NCI-H82 (cell line): ENCODE results near the gene AGAP6.
"Not testable (repeated sequence)": the region's sequence is repeated elsewhere in the genome, so short reads cannot be mapped to it uniquely, and the experiment has no call there.

Experiments used
- DNase-seq: peaks from one replicate; lab custom pipeline; 2025; lab: John Stamatoyannopoulos, UW

Gene AGAP6

DNA sequence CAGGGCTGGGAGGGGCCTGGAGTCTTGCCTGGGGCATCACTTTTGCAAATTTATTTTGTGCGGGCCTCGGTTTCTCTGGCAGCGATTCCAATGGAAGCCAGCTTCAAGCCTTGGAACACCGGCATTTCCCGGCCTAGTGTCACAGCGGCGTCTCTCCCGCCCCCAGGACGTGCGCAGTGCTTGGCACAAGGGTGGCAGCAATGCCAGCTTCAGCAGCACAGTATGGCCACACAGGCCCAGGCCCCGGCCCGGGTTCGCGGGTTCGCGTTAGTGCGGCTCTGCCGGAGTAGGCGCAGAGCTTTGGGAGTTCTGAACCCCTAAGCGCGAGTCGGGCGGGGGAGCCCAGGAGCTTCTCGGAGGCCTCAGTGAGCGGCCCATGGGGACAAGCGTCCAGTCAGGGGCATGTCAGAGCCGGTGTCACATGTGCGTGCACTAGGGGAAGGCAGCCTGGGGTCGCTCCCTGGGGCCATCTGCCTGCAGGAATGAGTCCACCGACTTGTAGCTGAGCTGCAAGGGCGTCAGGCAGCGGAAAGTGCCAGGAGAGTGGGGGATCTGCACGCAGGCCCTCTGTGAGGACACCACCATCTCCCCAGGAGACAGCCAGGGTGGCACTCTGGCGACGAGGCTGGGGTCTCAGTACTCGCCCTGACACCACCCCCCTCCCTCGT, 36.6 kb downstream of the AGAP6 start:
- DNase-seq = not testable (repeated sequence)

DNA sequence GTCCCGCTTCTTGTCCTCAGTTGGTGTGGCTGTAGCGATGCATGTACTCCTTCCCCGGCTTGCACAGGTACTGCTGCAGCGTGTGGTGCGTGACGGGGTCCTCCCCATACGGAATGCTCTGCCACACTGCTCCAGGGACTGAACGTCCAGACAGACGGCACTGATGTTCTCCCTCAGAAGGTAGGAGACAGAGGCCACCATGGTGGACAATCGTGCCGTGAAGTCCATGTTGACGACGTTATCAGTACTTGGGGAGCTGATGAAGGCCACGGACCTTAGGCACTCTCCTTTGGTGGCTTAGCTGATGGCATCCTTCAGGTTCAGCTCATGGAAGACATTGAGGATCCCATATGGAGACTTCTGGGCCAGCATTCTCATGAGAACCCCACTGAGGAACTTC, 37.4 kb downstream of the AGAP6 start:
- DNase-seq = no peak

DNA sequence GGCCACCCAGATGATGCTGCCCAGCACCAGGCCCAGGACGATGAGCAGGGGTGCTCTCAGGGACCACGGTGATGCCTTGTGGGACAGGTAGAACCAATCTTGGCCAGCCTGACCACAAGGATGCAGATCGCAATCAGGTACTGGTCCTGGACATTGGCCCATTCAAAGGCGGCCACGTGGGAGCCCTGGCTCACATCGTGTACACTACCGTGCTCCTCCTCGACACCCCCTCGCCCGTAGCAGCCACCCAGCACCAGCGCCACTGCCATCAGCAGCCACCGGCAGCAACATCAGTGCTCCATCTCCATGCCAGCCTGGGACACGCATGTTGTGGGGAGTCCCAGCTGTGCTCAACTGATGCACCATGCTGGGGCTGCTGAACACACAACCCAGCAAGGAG, 39.0 kb downstream of the AGAP6 start:
- no peak for DNase-seq

DNA sequence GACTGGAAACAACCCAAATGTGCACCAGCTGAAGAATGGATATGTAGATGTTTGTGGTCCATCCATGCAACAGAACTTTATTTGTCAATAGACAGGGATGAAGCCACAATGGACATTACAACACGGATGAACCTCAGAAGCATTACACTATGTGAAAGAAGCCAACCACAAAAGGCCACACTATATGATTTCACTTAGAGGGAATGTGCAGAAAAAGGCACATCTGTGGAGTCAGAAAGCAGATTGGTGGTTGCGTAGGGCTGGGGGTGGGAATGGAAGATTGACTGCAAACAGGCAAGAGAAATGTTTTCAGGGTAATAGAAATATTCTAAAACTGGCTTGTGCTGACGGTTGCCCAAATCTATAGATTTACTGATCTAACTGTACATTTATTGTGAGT, 45.3 kb downstream of the AGAP6 start:
- DNase-seq = no peak

DNA sequence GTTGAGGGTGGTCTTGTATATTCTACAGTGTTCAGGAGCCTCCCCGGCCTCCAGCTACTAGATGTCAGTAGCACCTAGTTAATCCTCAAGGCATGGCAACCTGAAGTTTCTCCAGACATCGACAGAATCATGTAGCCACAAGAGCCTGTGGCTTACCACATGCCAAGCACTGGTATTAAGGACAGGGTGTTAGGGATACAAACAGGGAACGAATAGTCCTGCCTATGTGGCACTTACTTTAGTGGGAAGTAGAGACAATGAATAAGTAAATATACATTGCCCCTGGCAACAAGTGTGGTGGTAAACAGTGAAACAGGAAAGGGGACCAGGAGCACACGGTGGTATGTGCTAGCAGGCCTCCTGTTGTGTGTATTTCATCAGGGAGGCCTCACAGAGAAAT, 47.1 kb downstream of the AGAP6 start:
- not testable (repeated sequence) for DNase-seq

DNA sequence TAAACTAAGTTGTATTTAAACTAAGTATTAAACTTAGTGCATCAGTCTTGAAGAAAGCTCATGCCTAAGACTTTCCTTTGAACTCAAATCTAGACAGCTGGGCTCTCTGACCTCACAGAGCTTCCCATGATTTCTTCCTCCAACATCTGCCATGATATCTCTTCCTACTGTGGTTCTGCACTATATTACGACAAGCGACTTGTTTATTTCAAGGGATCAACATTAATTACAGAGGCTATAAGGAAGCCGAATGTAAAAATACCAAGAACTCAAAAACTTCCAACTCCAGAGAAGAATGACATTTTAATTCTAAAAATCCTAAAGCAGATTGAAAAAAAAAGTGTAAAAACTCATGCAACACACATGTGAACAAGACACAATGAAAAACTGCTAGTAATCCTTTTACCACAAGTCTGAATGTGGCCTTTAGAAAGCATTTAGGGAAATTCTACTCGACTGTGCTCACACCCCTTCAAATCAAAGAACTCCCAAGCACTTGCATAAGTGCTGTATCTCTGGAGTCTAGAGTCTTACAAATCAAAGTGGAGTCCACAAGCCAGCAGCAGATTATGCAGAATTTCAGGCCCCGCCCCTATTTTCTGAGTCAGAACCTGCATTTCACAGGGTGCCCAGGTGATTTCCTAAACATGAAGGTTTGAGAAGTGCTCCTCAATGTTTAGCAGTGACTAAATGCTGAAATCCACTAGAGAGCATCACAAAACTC, 56.9 kb downstream of the AGAP6 start:
- DNase-seq = no peak

DNA sequence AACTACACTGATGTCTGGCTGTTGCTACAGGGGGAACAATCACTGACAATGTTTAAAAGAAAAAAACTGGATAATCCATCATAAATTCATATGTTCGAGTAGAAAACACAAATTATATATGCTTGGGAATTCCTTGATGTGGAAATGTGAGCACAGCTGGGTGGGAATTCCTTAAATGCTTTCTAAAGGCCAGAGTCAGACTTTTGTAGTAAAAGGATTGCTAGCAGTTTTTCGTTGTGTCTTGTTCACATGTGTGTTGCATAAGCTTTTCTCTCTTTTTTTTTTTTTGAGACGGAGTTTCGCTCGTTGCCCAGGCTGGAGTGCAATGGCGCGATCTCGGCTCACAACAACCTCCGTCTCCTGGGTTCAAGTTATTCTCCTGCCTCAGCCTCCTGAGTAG, 58.3 kb downstream of the AGAP6 start:
- DNase-seq = not testable (repeated sequence)

DNA sequence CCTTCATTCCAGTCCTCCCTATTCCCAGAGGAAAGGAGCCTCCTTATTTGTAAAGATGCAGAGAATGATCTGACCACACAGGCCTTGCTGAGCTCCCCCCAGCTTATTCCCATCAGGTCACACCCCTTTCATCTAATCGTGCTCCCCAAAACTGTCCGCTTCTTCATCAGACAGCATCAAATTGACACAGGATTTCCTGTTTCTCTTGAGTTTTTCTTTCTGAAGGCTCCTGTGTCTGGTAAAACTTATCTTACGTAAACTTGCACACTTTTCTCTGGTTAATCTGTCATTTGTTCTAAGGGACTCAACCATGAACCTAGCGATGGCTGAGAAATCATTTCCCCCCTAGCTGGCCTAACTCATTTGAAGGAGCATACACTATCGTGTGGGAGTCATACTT, 59.4 kb downstream of the AGAP6 start:
- DNase-seq = not testable (repeated sequence)

DNA sequence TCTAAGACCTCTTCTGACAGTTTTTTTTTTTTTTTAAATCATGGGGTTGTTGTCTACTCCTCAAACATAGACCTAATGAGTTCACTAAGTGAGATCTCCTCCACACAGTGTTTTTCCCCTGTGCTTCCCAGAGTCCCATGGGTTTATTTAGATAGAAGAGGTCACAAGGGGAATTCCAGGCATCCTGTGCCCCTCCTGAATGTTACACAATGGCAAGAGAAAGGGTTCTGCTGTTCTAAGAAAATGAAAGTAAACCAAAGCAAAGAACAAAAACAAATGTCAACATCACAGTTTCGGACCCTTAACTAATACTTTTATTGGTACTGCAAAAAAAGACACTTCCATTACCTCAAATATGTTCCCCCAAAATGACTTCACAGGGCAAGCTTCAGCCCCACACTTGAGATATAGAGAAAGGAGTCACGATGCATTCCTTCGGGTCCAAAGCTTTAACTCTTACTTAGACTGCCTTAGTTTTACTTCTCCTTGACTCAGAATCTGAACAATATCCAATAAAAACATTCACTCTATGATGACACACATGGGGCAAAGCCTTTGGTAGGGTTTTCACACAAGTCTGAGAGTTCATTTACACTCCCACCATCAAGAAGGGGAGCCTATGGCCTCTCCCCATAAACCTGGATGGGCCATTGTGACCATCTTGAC, 63.9 kb downstream of the AGAP6 start:
- DNase-seq = not testable (repeated sequence)

DNA sequence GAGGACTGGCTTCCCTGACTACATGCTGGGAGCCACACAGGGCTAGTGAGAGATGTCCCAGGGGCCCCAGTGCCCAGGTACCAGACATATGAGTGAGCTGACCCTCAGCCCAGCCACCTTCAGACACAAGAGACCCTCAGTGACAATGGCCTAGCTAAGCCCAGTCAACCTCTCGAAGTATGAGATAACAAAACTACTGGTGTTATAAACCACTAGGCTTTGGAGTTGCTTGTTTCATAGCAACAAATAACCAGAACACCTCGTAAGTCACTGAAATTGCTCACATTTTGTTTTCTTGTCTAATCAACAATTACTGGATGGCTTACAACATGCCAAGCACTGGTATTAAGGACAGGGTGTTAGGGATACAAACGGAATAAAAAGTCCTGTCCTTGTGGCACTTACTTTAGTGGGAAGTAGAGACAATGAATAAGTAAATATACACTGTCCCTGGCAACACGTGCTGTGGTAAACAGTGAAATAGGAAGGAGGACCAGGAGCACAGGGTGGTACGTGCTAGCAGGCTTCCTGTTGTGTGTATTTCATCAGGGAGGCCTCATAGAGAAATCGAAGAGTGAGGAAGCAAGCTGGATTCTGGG, 64.7 kb downstream of the AGAP6 start:
- DNase-seq = not testable (repeated sequence)

DNA sequence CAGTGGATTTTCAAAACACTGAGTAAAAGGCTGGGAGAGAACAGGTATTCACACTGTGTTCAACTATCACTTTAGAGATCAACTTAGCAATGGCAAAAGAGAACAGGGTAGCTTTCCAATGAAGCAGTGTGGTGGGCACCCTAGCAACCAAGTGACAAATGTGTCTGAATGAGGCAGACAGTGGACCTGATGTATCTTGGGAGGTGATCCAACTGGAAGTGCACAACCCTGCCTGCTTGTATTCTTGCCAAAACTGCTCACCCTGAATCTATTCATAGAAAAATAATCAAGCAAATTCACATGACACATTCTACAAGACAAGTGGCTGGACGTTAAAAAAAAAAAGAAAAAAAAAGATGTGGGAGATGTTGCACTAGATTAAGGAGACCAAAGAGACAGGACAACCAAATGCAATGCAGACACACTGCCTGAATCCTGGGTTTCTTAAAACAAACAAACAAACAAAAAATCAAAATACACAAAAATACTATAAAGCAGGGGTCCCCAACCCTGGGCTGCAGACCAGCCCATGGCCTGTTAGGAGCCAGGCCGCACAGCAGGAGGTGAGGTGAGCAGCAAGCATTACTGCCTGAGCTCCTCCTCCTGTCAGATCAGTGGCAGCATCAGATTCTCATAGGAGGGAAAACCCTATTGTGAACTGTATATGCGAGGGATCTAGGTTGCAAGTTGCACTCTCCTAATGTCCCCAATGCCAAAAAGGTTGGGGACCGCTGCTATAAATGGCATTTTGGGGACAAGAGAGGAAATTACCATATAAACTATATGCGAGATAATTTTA, 67.5 kb downstream of the AGAP6 start:
- not testable (repeated sequence) for DNase-seq

DNA sequence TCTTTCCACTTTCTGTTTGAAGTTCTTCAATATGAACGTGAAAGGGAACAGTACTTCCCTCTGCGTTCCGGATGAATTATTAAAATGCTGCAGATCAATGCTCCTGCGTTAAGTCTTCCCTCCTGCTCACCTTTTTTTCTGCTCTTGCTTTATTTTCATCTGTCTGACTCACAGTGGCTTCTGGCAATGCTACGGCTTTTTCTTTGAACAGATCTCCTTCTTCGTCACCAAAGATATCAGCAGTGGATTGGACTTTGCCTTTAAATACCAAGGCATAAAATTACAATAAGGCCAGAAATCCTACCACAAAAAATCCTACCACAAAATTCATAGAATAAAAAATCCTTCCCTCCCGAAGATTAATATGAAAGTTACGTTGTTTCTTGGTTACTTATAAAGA, 68.4 kb downstream of the AGAP6 start:
- not testable (repeated sequence) for DNase-seq

DNA sequence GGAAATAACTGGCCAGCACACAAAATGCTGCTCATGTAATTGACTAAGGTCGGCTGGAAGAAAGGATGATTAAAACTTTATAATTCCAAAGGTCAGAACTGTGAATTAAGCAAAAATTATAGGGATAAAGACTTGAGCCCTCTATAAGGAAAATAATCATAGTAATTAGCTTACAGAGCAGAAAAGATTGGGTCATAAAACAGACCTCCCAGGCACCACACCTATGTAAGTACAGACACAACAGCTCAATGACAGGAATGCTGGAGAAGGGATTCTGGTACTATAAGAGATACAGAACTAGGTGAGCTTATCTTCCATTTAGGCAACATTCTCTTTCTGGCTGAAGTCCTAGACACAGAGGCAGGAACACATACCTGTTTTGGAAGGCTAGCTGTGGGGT, 70.5 kb downstream of the AGAP6 start:
- DNase-seq = not testable (repeated sequence)

DNA sequence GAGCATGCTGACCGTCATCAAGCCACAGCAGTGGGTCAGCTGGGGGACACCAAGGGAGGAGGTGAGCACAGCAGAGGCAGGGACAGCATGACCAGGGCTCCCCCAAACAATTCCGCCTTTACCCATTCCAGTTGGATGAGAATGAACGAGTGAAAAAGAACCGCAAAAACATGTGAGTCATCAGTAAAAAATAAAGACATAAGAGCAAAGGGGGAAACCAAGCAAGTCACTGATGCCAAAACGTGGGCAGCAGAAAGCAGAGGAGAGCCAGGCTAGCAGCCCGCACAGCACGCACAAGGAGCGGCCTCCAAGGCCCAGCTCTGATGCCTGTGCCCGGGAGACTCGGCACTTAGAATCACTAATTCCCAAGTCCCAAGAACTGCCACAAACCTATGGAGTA, 71.7 kb downstream of the AGAP6 start:
- not testable (repeated sequence) for DNase-seq
